ENCODE data around the gene APOL4.

DNA sequence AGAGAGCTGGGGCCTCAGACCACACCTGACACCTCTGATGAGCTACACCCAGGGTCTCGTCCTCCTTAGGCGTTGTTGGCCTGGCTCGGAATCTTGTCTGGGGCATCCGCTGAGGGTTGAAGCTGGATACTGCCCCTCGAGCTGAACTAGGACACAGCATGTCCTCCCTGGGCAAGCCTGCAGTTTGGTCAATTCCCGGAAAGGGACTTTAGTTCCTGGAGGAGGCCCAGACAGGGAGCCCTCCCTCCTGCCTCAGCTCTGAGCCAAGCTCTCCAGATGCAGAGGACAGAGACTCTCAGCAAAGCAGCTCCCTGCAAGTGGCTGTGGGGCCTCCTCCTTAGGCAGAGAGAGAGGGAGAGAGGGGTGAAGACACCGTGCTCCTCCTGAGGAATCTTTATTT, 45.9 kb downstream of the APOL4 start:
- no peak for TF ChIP-seq GATA2 (IDR thresholded peaks at IDR 0.05; ENCODE audit: low read depth, low read length)
- no peak for TF ChIP-seq GATA3 (IDR thresholded peaks at IDR 0.05; ENCODE audit: low read depth, low read length)

All from SH-SY5Y (cell line).